ENCODE measurements around the gene TIPIN.
A peak's percentile ranks its signal among the peaks of the same experiment; 100 is the strongest.

Gene TIPIN

DNA sequence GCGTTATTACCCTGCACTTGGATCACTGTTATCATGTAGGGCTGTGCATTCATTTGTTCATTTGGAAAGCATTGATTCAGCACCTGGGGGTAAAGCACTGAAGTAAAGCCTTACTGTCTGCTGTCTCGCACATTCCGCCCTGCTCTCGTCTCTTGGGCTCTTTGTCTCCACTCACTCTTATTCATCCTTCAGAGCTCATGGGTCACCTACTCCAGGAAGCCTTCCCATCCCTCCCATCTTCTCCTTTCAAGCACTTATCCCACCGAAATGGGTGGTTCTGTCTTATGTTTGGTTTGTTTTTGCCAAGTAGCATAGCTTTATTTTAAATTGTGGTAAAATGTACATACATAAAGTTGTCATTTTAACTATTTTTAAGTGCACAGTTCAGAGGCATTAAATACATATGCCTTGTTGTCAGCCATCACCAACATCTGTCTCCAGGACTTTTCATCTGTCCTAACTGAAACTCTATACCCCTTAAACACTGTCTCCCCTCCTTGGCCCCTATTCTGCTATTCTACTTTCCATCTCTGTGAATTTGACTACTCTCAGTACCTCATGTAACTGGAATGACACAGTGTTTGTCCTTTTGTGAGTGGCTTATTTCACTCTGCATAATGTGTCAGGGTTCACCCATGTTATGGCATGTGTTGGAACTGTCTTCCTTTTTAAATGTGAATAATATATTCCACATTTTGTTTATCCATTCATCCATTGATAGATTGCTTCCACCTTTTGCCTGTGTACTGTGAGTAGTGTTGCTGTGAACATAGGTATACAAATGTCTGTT, 53.8 kb downstream of the TIPIN start:
- no peak for DNase-seq (ENCODE audit: low read depth in 3 of 3)

GRCh38 chr15:66298803-66299251, 57.7 kb downstream of the TIPIN start:
- DNase-seq (ENCODE audit: low read depth in 3 of 3) = no peak

GRCh38 chr15:66296186-66296585, 60.3 kb downstream of the TIPIN start:
- no peak for DNase-seq (ENCODE audit: low read depth in 3 of 3)

DNA sequence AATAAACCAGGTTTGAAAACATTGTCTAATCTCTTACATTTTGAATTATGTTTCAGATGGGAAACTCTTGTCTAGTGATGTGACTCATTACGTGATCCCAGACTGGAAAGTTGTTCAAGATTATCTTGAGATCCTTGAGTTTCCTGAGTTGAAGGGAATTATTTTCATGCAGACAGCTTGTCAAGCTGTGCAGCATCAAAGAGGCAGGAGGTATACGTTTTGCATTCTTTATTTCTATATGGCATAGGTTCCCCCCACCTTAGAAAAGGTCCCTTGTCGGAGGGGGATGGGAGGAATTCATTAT, 61.6 kb downstream of the TIPIN start:
- no peak for DNase-seq (ENCODE audit: low read depth in 3 of 3)

DNA sequence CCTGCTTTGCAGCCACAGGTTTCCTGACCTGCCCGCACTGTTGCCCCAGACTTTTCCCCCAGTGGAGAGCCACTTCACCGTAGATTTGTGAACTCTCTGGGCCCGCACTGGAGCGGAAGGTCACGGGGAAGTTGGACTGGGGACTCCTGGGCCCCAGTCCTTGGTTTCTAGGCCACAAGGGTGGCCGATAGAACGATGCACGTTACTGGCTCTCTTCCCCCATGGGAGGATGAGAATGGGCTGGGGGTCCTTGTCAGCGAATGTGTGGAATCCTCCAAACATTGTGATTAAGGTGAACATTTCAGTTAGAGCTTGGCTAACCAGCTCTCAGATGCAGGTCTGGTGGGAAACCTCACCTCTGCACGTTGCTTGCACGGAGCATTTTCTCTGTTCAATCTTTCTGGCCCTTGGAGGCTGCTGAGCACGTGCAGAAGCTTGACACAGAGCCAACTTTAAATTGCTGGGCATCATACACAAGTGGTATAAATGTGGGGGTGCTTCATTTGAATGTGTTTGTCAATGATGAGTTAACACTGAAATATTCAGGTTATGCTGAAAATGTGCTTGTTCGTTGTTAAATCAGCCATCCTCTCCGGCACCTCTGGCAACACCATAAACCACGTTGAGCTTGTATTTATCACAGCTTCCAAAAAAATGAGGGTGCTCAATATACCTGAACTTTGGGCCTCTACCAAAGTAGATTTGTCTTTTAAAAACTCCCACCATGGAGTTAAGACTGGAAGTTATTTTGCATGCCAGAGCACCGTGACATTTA, 62.1 kb downstream of the TIPIN start:
- no peak for DNase-seq (ENCODE audit: low read depth in 3 of 3)

DNA sequence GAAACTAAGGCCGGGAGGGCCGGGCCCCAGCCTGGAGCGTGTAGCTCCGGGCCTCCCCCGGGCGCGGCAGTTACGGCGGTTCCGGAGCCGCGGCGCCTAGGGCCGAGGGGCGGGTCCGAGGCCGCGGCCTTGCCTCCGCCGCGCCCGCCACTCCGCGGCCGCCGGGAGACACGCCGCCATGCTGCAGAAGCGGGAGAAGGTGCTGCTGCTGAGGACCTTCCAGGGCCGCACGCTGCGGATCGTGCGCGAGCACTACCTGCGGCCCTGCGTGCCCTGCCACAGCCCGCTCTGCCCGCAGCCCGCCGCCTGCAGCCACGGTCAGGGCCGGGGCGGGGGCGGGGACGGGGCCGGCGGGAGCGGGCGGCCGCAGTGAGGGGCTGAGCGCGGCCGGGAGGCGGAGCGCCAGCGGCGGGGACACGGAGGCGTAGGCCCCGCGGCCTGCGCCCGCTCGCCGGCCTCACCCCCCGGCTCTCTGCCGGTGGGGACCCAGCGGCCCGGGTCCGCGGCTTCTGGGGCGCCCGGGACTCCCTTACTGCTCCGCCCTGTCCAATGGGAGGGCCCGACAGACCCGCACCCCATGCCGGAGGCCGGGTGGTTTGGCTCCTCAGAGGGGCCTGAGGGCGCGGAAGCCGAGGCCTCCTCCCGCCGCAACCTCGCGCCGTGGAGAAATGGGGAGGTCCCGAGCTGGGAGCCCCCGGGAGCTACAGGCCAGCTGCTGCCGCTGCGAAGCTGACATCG, 62.9 kb downstream of the TIPIN start, which contains the start of gene DIS3L:
Gene DIS3L, plus strand, starts transcription at position 150 of the 738 bp plus-strand sequence. Its CDS starts 29 bp downstream, at position 179.
- peak; percentile 9 to 56 (median 34) for DNase-seq (ENCODE audit: low read depth in 3 of 3)

- DNase-seq (ENCODE audit: low read depth in 3 of 3) = no peak
Measured at GRCh38 chr15:66292571-66293418, 63.7 kb downstream of the TIPIN start.

- no peak for DNase-seq (ENCODE audit: low read depth in 3 of 3)
Measured at GRCh38 chr15:66291816-66292570, 64.5 kb downstream of the TIPIN start.

GRCh38 chr15:66290518-66290917, 66.0 kb downstream of the TIPIN start:
- no peak for DNase-seq (ENCODE audit: low read depth in 3 of 3)

DNA sequence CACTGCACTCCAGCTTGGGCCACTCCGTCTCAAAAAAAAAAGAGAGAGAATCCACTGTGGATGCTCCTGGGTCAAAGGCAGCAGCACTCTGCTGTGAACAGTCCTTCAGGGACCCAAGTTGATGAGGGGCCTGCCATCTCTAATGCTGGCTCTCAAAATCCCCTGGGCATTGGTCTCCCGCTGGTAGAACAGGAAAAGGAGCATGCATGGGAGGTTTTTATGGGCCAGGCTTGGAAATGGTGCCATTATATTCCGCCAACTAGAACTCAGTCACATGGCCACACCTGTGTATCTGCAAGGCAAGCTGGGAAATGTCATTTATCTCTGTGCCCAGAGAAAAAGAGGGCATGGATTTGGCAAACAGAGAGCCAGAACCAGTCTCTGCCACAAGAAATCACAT, 66.5 kb downstream of the TIPIN start:
- no peak for DNase-seq (ENCODE audit: low read depth in 3 of 3)

DNA sequence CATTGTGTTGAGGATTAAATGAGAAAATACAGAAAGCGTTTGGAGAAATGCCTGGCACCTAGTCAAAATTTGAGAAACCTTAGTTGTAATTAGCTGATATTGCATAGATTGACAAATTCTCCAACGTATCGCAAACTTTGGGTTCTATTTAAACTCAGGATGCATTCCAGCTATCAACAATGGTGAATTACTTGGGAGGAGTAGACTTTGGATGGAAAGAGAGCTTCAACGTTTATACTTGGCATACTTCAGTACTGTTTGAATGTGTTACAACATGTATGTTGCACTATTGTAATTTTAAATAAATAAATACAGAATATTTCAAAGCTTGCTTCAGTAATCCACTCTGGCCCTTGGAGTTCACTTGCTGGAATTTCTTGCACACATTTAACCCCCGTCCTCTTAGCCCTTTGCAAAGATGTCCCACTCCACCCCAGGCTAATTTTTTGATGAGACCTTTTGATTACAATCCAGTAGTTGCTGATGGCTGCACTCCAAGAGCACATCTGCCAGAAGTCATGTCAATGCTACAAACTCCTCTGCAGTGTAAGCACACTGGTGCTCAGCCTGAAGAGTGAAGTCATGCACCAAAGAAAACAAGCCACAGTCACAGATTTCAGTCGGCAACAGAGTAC, 67.8 kb downstream of the TIPIN start:
- no peak for DNase-seq (ENCODE audit: low read depth in 3 of 3)

- no peak for DNase-seq (ENCODE audit: low read depth in 3 of 3)
Measured at GRCh38 chr15:66288093-66288492, 68.4 kb downstream of the TIPIN start.

DNA sequence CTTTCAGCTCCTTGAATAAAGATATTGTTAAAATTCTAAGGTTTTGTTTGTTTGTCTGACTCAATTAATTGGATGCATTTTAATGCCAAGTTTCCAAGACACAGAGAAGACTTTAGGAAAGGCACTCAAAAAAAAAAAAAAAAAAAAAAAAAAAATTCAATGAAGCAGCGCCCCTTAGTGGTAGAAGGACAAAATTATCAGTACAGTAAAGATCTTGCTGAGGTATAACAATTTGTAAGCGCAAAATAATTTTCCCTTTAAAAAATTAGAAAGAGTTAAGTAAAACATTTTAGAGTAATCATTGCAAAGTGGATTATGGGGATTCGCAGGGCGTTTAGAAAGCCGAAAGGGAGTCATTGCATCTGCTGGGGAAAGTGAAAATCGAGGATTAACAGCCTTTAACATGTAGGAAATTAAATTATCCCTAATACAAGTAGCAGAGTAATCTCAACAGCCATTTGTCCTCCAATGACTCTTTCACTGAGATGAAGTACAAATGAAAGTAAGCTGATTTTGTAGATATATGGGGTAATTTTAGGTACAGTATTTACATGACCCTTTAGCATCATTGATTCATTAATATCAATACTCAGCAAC, 68.9 kb downstream of the TIPIN start:
- no peak for DNase-seq (ENCODE audit: low read depth in 3 of 3)
